Psoas muscle (tissue), 8 donors: Measurements from ENCODE around the gene PPP1CC. TPM values are rescaled to one million over a fixed set of nuclear protein-coding genes. Genes with fewer than 3 reads are reported as not detected.

Experiments
- ATAC-seq, 4 donors: fragments of 200-7000 bp; cut with Tn5 transposase; one replicate each; pipeline ENCODE4 v1.9.1; 2020; ENCODE audit warnings: moderate library complexity in 3 of 4, mild to moderate bottlenecking in 2 of 4
- DNase-seq, 2 donors: peaks; one replicate each; pipeline ENCODE4 v3.0.0-alpha.2; 2020
- H3K27ac ChIP-seq: fragments of 200-600 bp; one replicate; pipeline ENCODE4 v1.8.0; 2022
- H3K27me3 ChIP-seq, 3 donors: fragments of 200-600 bp in 1 of 3; one replicate each; pipeline versions ENCODE4 v1.6.1 to v1.8.0; 2013 to 2022; ENCODE audit warnings: low read length in 2 of 3, mild to moderate bottlenecking in 2 of 3, moderate library complexity in 1 of 3; ENCODE audit not compliant: insufficient read depth in 3 of 3
- H3K36me3 ChIP-seq, 2 donors: fragments of 200-600 bp in 1 of 2; one replicate each; pipeline versions ENCODE4 v1.6.1 to v1.8.0; 2013 to 2022; ENCODE audit warnings: low read depth in 1 of 2, mild to moderate bottlenecking in 1 of 2, moderate library complexity in 1 of 2; ENCODE audit not compliant: insufficient read depth in 1 of 2
- H3K4me1 ChIP-seq: fragments of 200-600 bp; one replicate; pipeline ENCODE4 v1.8.0; 2022
- H3K4me3 ChIP-seq: fragments of 200-600 bp; one replicate; pipeline ENCODE4 v1.8.0; 2022; ENCODE audit warnings: mild to moderate bottlenecking
- H3K9me3 ChIP-seq: fragments of 200-600 bp; one replicate; pipeline ENCODE4 v1.8.0; 2022
- WGBS, 3 donors: extraction: QIAGEN DNeasy Blood & Tissue Kit; methylation state at CpG; one replicate each; pipeline versions ENCODE4 v1.1.6 to v1.1.7; 2013; 5-methylcytosine and 5-hydroxymethylcytosine counted together
- intact Hi-C, 2 donors: fragments of 100-400 bp; cut with DNase I; formaldehyde crosslinking; loops; one replicate each; pipeline versions ENCODE4 v1.11.0 to v1.14.2; 2022
- polyA plus RNA-seq, 3 donors: library from polyadenylated mRNA; stranded (reverse); fragments of 200-250 nt; gene quantifications; one replicate each; pipeline ENCODE4 v1.2.3, GENCODE V29; 2013
- total RNA-seq, 4 donors: library from RNA; stranded (reverse); fragmentation: NEBNext Ultra II Directional in 2 of 4; extraction: Animal tissue kit (Norgen Biotek cat#: 25700) in 2 of 4; gene quantifications; one replicate each; pipeline versions ENCODE4 v1.2.1 to v1.2.4, GENCODE V29; 2021 to 2023
- TF ChIP-seq, protein P1 (sequence below): fragments of 200-600 bp; IDR thresholded peaks from one replicate; pipeline ENCODE4 v1.8.0; 2022; ENCODE audit warnings: antibody characterized with exemption
- donor health status: healthy with polysubstance abuse.
- donor health status: DM: no; HTN: no; CAD: no; lungs with moderate emphysema.
- donor health status: Bipolar disorder and iron deficiency.
- donor health status: healthy.
- donor health status: DM: yes; HTN: yes; CAD: no.
- donor health status: DM: no; HTN: no; CAD: no.
- donor health status: DM: no; HTN: no; CAD: no.
- donor health status: DM: yes; HTN: yes; CAD: no.

The PPP1CC gene
- total and polyA plus RNA-seq, 7 donors = 82.5 to 222 (median 129) TPM

DNA sequence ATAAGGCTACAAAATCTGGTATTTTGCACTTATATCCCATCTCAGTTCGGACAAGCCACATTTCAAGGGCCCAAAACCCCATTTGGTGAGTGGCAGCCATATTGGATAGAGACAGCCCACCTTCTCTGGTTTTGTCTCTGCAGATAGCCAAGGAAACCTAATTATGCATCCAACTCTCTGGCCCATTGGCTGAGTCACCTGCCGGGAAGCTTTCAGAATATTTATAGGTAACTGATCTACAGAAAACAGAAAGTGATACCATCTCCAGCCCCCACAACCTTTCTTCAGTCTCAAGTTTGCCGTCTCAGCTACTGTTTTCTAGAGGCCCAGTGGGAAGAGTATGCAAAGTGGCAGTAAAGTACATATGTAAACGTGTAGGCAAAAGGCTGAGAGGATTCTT lies 33.7 kb upstream of the PPP1CC start:
- DNase-seq = no peak
- TF ChIP-seq, protein P1, sequence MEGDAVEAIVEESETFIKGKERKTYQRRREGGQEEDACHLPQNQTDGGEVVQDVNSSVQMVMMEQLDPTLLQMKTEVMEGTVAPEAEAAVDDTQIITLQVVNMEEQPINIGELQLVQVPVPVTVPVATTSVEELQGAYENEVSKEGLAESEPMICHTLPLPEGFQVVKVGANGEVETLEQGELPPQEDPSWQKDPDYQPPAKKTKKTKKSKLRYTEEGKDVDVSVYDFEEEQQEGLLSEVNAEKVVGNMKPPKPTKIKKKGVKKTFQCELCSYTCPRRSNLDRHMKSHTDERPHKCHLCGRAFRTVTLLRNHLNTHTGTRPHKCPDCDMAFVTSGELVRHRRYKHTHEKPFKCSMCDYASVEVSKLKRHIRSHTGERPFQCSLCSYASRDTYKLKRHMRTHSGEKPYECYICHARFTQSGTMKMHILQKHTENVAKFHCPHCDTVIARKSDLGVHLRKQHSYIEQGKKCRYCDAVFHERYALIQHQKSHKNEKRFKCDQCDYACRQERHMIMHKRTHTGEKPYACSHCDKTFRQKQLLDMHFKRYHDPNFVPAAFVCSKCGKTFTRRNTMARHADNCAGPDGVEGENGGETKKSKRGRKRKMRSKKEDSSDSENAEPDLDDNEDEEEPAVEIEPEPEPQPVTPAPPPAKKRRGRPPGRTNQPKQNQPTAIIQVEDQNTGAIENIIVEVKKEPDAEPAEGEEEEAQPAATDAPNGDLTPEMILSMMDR = no peak
- WGBS, 3 donors = 82 to 86% (median 85%) methylated on average over 4 of the region's 4 CpGs

DNA sequence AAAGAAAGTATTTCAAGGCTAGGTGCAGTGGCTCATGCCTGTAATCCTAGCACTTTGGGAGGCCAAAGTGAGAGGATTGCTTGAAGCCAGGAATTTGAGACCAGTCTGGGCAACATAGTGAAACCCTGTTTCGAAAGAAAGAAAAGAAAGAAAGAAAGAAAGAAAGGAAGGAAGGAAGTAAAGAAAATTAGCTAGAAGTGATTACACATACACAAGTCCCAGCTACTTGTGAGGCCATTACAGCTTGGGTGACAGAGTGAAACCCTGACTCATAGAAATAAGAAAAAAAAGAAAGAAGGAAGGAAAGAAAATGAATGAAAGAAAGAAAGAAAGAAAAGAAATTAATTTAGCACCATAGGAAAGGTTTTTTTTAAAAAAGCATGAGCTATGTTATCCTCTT lies 33.3 kb upstream of the PPP1CC start:
- intact Hi-C loops = no loop called here
- H3K9me3 ChIP-seq = no peaks in the 10 kb centered on the region
- H3K27me3 ChIP-seq = no peaks in the 10 kb centered on the region
- no peak overlapping the region for H3K4me3 ChIP-seq
- H3K4me1 ChIP-seq = no peaks in the 10 kb centered on the region
- TF ChIP-seq, protein P1 = no peak
- WGBS, 3 donors = 87 to 92% (median 92%) methylated on average over 1 of the region's 1 CpG
- no peak for ATAC-seq
- no peak for DNase-seq
- no peak overlapping the region for H3K27ac ChIP-seq
- no peaks in the 10 kb centered on the region for H3K36me3 ChIP-seq

More for the DNA sequence above, 33.7 kb upstream of the PPP1CC start:
- ATAC-seq = no peak
- intact Hi-C loops = no loop called here
- no peaks in the 10 kb centered on the region for H3K4me1 ChIP-seq
- H3K27ac ChIP-seq = no peak overlapping the region
- H3K4me3 ChIP-seq = no peak overlapping the region
- no peaks in the 10 kb centered on the region for H3K9me3 ChIP-seq
- no peaks in the 10 kb centered on the region for H3K36me3 ChIP-seq
- H3K27me3 ChIP-seq = no peaks in the 10 kb centered on the region

GRCh38 chr12:110774824-110775223 lies 32.1 kb upstream of the PPP1CC start:
- H3K27ac ChIP-seq = no peak overlapping the region
- no peaks in the 10 kb centered on the region for H3K9me3 ChIP-seq
- ATAC-seq = no peak
- no peaks in the 10 kb centered on the region for H3K27me3 ChIP-seq
- no peaks in the 10 kb centered on the region for H3K36me3 ChIP-seq
- intact Hi-C loops = no loop called here
- H3K4me1 ChIP-seq = no peaks in the 10 kb centered on the region
- TF ChIP-seq, protein P1 = no peak
- 83 to 90% (median 89%) methylated on average over 2 of the region's 2 CpGs for WGBS, 3 donors
- no peak overlapping the region for H3K4me3 ChIP-seq
- DNase-seq = no peak

GRCh38 chr12:110768960-110769359 lies 26.3 kb upstream of the PPP1CC start:
- intact Hi-C loops = no loop called here

GRCh38 chr12:110767863-110768262 lies 25.2 kb upstream of the PPP1CC start:
- DNase-seq (no peak), ATAC-seq (no peak)
- H3K4me1 ChIP-seq = peaks cover 7% of the 10 kb centered on the region
- no peak overlapping the region for H3K4me3 ChIP-seq
- WGBS, 3 donors = 98 to 99% (median 98%) methylated on average over 3 of the region's 3 CpGs
- no peaks in the 10 kb centered on the region for H3K27me3 ChIP-seq
- no peaks in the 10 kb centered on the region for H3K9me3 ChIP-seq
- intact Hi-C loops = no loop called here
- H3K36me3 ChIP-seq = no peaks in the 10 kb centered on the region
- H3K27ac ChIP-seq = no peak overlapping the region
- TF ChIP-seq, protein P1 = no peak

More at GRCh38 chr12:110768960-110769359, 26.3 kb upstream of the PPP1CC start:
- H3K36me3 ChIP-seq = no peaks in the 10 kb centered on the region
- no peaks in the 10 kb centered on the region for H3K9me3 ChIP-seq
- DNase-seq = no peak
- H3K27ac ChIP-seq = no peak overlapping the region
- TF ChIP-seq, protein P1 = no peak
- H3K4me3 ChIP-seq = no peak overlapping the region
- no peaks in the 10 kb centered on the region for H3K27me3 ChIP-seq
- H3K4me1 ChIP-seq = peaks cover 7% of the 10 kb centered on the region
- 94% methylated on average over 5 of the region's 5 CpGs for WGBS, 3 donors
- no peak for ATAC-seq
